K562 (cell line): ENCODE results near the gene SART1. TPM values are rescaled to one million over a fixed set of nuclear protein-coding genes. Genes with fewer than 3 reads are reported as not detected.
"Not testable (repeated sequence)": the region's sequence is repeated elsewhere in the genome, so short reads cannot be mapped to it uniquely, and the experiment has no call there.

Experiments used
- ATAC-seq: fragments of 200-7000 bp; cut with Tn5 transposase; 3 replicates; pipeline ENCODE4 v1.9.1; 2020; ENCODE audit warnings: moderate library complexity
- BruUV-seq: library from RNA; stranded (reverse); fragments of 400-500 nt; replicated peaks from 2 replicates; lab custom pipeline; 2021; lab: Mats Ljungman, UMichigan
- CTCF ChIA-PET: fragments of 300-600 bp; formaldehyde crosslinking; extraction: SDS; loops from one replicate; lab custom pipeline; 2021; ENCODE audit warnings: low intra/inter-chr PET ratio; lab: Yijun Ruan, JAX
- POLR2A ChIA-PET: fragments of 300-600, 350-650 bp; sonication (Branson Sonifier 250); formaldehyde crosslinking; extraction: SDS; loops from one replicate; lab custom pipeline; 2021; ENCODE audit warnings: antibody characterized with exemption, inconsistent platforms; lab: Yijun Ruan, JAX
- DNase-seq, 4 experiments: peaks; one replicate each; pipeline versions ENCODE4 v3.0.0 to v3.0.0-alpha.2; 2011 to 2018; ENCODE audit warnings: low spot score in 3 of 4, mixed read lengths in 3 of 4; ENCODE audit errors: extremely low read depth in 1 of 4
- FAIRE-seq: peaks from 2 replicates; lab custom pipeline; 2011; peaks lifted over from hg19 to GRCh38; lab: Jason Lieb, UNC
- H2AFZ ChIP-seq: 2 replicates; pipeline ENCODE4 v1.6.0; 2011; ENCODE audit warnings: low read depth, low read length, control low read depth, inconsistent platforms
- H3K27ac ChIP-seq: fragments of 200-600 bp; 3 replicates; pipeline ENCODE4 v1.8.0; 2011; ENCODE audit warnings: low read depth, mild to moderate bottlenecking, control low read depth, inconsistent platforms, low read length, moderate library complexity, mixed read lengths; ENCODE audit errors: extremely low read depth
- H3K27me3 ChIP-seq, 2 experiments: fragments of 300-600 bp in 1 of 2; 2 replicates in 1 of 2; 3 replicates in 1 of 2; pipeline versions ENCODE4 v1.6.0 to v1.8.0; 2011; ENCODE audit warnings: inconsistent platforms in 2 of 2, low read length in 2 of 2, mild to moderate bottlenecking in 1 of 2, mixed read lengths in 1 of 2, moderate library complexity in 1 of 2; ENCODE audit not compliant: control insufficient read depth in 2 of 2, insufficient read depth in 2 of 2
- H3K36me3 ChIP-seq: fragments of 300-600 bp; 3 replicates; pipeline ENCODE4 v1.8.0; 2011; ENCODE audit warnings: mild to moderate bottlenecking, low read length, inconsistent platforms; ENCODE audit not compliant: control insufficient read depth, insufficient read depth
- H3K4me1 ChIP-seq, 2 experiments: fragments of 200-600 bp in 1 of 2; replicated peaks in 1 of 2; 2 replicates in 1 of 2; 3 replicates in 1 of 2; pipeline versions ENCODE4 v1.5.1 to v1.8.0; 2011; ENCODE audit warnings: inconsistent platforms in 2 of 2, low read length in 2 of 2, mild to moderate bottlenecking in 1 of 2, mixed read lengths in 1 of 2, moderate library complexity in 1 of 2; ENCODE audit not compliant: control insufficient read depth in 2 of 2, insufficient read depth in 2 of 2
- H3K4me2 ChIP-seq: 2 replicates; pipeline ENCODE4 v1.6.1; 2011; ENCODE audit warnings: low read length, control low read depth, inconsistent platforms, mixed read lengths; ENCODE audit not compliant: insufficient read depth
- H3K4me3 ChIP-seq: fragments of 200-600 bp; sonication (generic), shearing (Covaris generic); 2 replicates; pipeline ENCODE4 v1.5.1; 2016; ENCODE audit warnings: control low read depth, inconsistent platforms
- H3K79me2 ChIP-seq: fragments of 200-600 bp; 3 replicates; pipeline ENCODE4 v1.8.0; 2011; ENCODE audit warnings: low read length, inconsistent platforms; ENCODE audit not compliant: control insufficient read depth, insufficient read depth
- H3K9ac ChIP-seq, 2 experiments: 2 replicates each; pipeline versions ENCODE4 v1.6.0 to v1.6.1; 2011; ENCODE audit warnings: low read depth in 2 of 2, low read length in 2 of 2, control low read depth in 1 of 2, inconsistent platforms in 1 of 2, mild to moderate bottlenecking in 1 of 2, mixed read lengths in 1 of 2; ENCODE audit not compliant: insufficient read depth in 1 of 2
- H3K9me1 ChIP-seq: one replicate; pipeline ENCODE4 v1.6.0; 2011; ENCODE audit warnings: inconsistent platforms, mild to moderate bottlenecking, low read length, moderate library complexity; ENCODE audit not compliant: control insufficient read depth, insufficient read depth
- H3K9me3 ChIP-seq: replicated peaks from 2 replicates; pipeline ENCODE4 v1.5.1; 2011; ENCODE audit warnings: low read depth, low read length, inconsistent platforms; ENCODE audit not compliant: control insufficient read depth, insufficient read depth
- H4K20me1 ChIP-seq: replicated peaks from 2 replicates; pipeline ENCODE4 v1.6.1; 2011; ENCODE audit warnings: low read length, inconsistent platforms, mixed read lengths; ENCODE audit not compliant: control insufficient read depth, insufficient read depth
- C11orf30 ChIP-seq: fragments of 450-650 bp; IDR thresholded peaks from 2 replicates; pipeline ENCODE4 v1.6.1; 2016; ENCODE audit warnings: low read depth, mild to moderate bottlenecking
- MAFF ChIP-seq: IDR thresholded peaks from 2 replicates; pipeline ENCODE4 v1.6.1; 2012; ENCODE audit warnings: low read length, improper control_type of control experiment
- ZNF316 ChIP-seq: fragments of 450-650 bp; IDR thresholded peaks from 2 replicates; pipeline ENCODE4 v1.6.1; 2016
- WGBS: fragments of 100-300 bp; shearing (Covaris generic); methylation state at CpG from one replicate; pipeline ENCODE4 v1.1.6; 2016; ENCODE audit warnings: low coverage, mixed read lengths; ENCODE audit not compliant: insufficient coverage; ENCODE audit errors: missing lambda C conversion rate; 5-methylcytosine and 5-hydroxymethylcytosine counted together
- in situ Hi-C: fragments of 300-500 bp; cut with MboI; formaldehyde crosslinking; loops from 4 replicates; pipeline ENCODE4 v1.15.0; 2018; ENCODE audit warnings: inconsistent platforms, mixed read lengths
- intact Hi-C: fragments of 100-400 bp; cut with micrococcal nuclease; formaldehyde crosslinking; loops from 2 replicates; pipeline ENCODE4 v1.14.2; 2022
- polyA plus RNA-seq, 8 experiments: library from polyadenylated mRNA; depleted of rRNA in 4 of 8; stranded (reverse) in 5 of 8; unstranded in 3 of 8; fragments of >200 nt; fragmentation: Nextera tagmentation in 2 of 8; fragmentation: Illumina TruSeq in 1 of 8; extraction: Ambion mirVana in 2 of 8; extraction: Trizol in 1 of 8; gene quantifications; 2 replicates each; pipeline versions ENCODE4 v1.2.1 to v1.2.3, GENCODE V29; 2011 to 2014; ENCODE audit warnings: inconsistent platforms in 1 of 8, missing spikeins in 1 of 8
- total RNA-seq, 7 experiments: library from RNA; depleted of rRNA in 6 of 7; stranded (reverse); fragments of >200 nt in 6 of 7; fragmentation: Illumina TruSeq in 2 of 7; extraction: Trizol in 2 of 7; gene quantifications; 2 replicates each; pipeline versions ENCODE4 v1.2.1 to v1.2.3, GENCODE V29; 2011 to 2021; ENCODE audit warnings: low replicate concordance in 1 of 7

The SART1 gene
- total and polyA plus RNA-seq, 9 of the 15 experiments (the other 6 are each of a cell fraction or from before 2014, with no cell fraction given): 4.8 to 84.1 (median 31.7) TPM

DNA sequence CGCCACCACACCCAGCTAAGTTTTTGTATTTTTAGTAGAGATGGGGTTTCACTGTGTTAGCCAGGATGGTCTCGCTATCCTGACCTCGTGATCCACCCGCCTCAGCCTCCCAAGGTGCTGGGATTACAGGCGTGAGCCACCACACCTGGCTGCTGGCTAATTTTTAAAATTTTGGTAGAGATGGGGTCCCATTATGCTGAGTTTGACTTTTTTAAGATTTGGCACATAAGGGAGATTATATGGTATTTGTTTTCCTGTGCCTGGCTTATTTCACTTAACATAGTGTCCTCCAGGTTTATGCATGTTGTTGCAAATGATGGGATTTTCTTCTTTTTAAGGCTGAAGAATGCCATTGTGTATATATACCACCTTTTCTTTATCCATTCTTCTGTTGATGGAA is 10.8 kb upstream of the SART1 start:
- in situ Hi-C loops: not testable (repeated sequence)

GRCh38 chr11:65951641-65952040 is 9.9 kb upstream of the SART1 start:
- H4K20me1 ChIP-seq, H3K9ac ChIP-seq, H3K4me2 ChIP-seq, FAIRE-seq, H3K9me3 ChIP-seq, H3K27ac ChIP-seq, CTCF ChIA-PET, intact Hi-C loops, H3K27me3 ChIP-seq, in situ Hi-C loops, H3K79me2 ChIP-seq, H2AFZ ChIP-seq, H3K36me3 ChIP-seq, H3K4me3 ChIP-seq, BruUV-seq, H3K9me1 ChIP-seq, DNase-seq, ATAC-seq: not testable (repeated sequence)
- 4% methylated on average over 2 of the region's 3 CpGs for WGBS
- H3K4me1 ChIP-seq: peaks cover 0 to 18% of the 10 kb centered on the region in 2 experiments; a peak in 2 of 5 replicates
- POLR2A ChIA-PET: interaction anchor here (1.2 kb wide), 1 partner anchor 10 kb away, joined by 3 read pairs; the partner anchor contains the start of gene SART1

More for the DNA sequence above, 10.8 kb upstream of the SART1 start:
- H3K4me2 ChIP-seq, FAIRE-seq, H3K27ac ChIP-seq, H3K9ac ChIP-seq, BruUV-seq, H3K9me1 ChIP-seq, H3K27me3 ChIP-seq, H3K36me3 ChIP-seq, DNase-seq, intact Hi-C loops, ATAC-seq, POLR2A ChIA-PET, H4K20me1 ChIP-seq, CTCF ChIA-PET, H3K9me3 ChIP-seq, H3K4me3 ChIP-seq, H2AFZ ChIP-seq, H3K79me2 ChIP-seq: not testable (repeated sequence)
- peaks cover 0 to 20% of the 10 kb centered on the region in 2 experiments; a peak in 2 of 5 replicates for H3K4me1 ChIP-seq
- peak; percentile 60; the same call in 1 of the 2 replicates for TF ChIP-seq C11orf30
- TF ChIP-seq ZNF316: peak; percentile 72
- peak; percentile 29; the same call in 1 of the 2 replicates for TF ChIP-seq MAFF
- WGBS: 69% methylated on average over 4 of the region's 5 CpGs
